HFFc6 (cell line): ENCODE data around the gene SAMD11. TPM values are rescaled to one million over a fixed set of nuclear protein-coding genes. Genes with fewer than 3 reads are reported as not detected.

Experiments used
- DNase-seq: peaks from one replicate; pipeline ENCODE4 v3.0.0-alpha.2; 2018
- H3K27ac Mint-ChIP-seq: 2 replicates; pipeline ENCODE4 v1.8.0; 2020; ENCODE audit warnings: mild to moderate bottlenecking, mixed read lengths
- H3K27me3 Mint-ChIP-seq: 2 replicates; pipeline ENCODE4 v1.8.0; 2021; ENCODE audit warnings: mild to moderate bottlenecking, moderate library complexity, mixed read lengths; ENCODE audit not compliant: insufficient read depth
- H3K36me3 Mint-ChIP-seq: 2 replicates; pipeline ENCODE4 v1.8.0; 2021; ENCODE audit warnings: low read depth, mixed read lengths
- H3K4me1 Mint-ChIP-seq: 2 replicates; pipeline ENCODE4 v1.8.0; 2020; ENCODE audit warnings: low read depth, mixed read lengths
- H3K4me3 Mint-ChIP-seq: 2 replicates; pipeline ENCODE4 v1.8.0; 2020; ENCODE audit warnings: mild to moderate bottlenecking, moderate library complexity, mixed read lengths
- H3K9me3 Mint-ChIP-seq: 2 replicates; pipeline ENCODE4 v1.8.0; 2020; ENCODE audit warnings: mild to moderate bottlenecking, mixed read lengths
- total RNA-seq, 6 experiments: library from RNA; stranded (reverse); fragmentation: NEBNext Ultra II Directional; extraction: Animal tissue kit (Norgen Biotek cat#: 25700); gene quantifications; 2 replicates in 1 of 6; 3 replicates in 5 of 6; pipeline ENCODE4 v1.2.3, GENCODE V29; 2021
- TF ChIP-seq, protein P1 (sequence below): fragments of 200-600 bp; sonication (generic); IDR thresholded peaks from 2 replicates; pipeline ENCODE4 v1.5.0; 2021; ENCODE audit warnings: antibody characterized with exemption, mild to moderate bottlenecking

SAMD11 gene
- total RNA-seq, 6 experiments from 2014 or later = 20.6 to 29.3 (median 27.5) TPM

DNA sequence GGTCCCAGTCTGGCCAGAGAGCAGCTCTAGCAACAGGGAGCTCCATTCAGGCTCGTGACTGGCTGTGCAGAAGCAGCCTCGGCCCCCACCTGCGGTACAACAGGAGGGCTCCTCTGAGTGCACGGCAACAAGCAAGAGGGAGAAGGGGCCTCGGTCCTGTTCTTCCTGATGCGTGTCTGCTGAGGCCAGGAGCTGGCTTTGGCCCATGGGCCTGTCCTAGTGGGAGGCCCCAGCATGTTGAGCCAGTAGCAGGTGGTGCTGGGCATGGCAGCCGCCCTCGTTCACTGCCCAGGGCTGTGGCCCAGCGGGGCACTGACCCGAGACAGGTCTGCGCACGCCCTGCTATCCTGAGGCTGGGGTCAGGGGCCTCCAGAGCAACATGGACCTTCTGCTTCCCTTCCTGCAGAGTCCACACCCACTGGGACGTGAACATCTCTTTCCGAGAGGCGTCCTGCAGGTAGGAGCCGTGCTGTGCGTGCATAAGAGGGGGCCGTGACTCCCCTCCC, 7.0 kb downstream of the SAMD11 start:
- H3K4me1 Mint-ChIP-seq = no peaks in the 10 kb centered on the region
- H3K27me3 Mint-ChIP-seq = no peaks in the 10 kb centered on the region
- no peak overlapping the region for H3K4me3 Mint-ChIP-seq

DNA sequence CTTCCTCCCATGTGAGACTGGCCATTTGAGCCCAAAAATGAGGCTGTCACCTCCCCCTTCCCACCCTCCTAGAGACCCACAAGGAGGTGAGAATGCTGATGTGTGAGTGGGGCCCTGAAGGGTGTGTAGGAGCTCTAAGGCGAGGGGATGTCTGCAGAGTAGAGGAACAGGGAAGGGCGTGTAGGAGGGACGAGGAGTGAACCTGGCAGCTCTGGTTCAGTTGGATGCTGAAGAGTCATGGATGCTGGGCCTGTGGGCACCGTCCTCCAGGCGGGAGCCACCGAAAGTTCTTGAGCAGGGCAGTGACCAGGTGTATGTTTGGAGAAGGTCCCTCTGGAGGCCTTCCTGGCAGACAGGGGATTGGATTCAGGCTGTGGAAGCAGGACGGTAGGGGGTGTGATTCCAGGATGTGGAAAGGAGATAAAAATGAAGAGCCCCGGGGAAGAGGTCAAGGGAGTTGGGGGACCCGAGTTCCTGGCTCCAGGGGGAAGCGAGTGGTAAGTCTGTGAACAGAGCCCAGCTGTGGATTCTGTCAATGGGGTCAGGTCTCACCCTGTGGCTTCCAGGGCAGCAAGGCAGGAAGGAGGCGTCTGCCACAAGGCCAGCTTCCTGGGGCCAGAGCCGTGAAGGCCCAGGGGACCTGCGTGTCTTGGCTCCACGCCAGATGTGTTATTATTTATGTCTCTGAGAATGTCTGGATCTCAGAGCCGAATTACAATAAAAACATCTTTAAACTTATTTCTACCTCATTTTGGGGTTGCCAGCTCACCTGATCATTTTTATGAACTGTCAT, 7.9 kb downstream of the SAMD11 start:
- H3K27ac Mint-ChIP-seq = no peak overlapping the region; the same call in 1 of the 2 replicates
- no peak for DNase-seq
- no peak overlapping the region for H3K4me3 Mint-ChIP-seq
- no peaks in the 10 kb centered on the region for H3K36me3 Mint-ChIP-seq
- no peaks in the 10 kb centered on the region for H3K4me1 Mint-ChIP-seq
- TF ChIP-seq, protein P1, sequence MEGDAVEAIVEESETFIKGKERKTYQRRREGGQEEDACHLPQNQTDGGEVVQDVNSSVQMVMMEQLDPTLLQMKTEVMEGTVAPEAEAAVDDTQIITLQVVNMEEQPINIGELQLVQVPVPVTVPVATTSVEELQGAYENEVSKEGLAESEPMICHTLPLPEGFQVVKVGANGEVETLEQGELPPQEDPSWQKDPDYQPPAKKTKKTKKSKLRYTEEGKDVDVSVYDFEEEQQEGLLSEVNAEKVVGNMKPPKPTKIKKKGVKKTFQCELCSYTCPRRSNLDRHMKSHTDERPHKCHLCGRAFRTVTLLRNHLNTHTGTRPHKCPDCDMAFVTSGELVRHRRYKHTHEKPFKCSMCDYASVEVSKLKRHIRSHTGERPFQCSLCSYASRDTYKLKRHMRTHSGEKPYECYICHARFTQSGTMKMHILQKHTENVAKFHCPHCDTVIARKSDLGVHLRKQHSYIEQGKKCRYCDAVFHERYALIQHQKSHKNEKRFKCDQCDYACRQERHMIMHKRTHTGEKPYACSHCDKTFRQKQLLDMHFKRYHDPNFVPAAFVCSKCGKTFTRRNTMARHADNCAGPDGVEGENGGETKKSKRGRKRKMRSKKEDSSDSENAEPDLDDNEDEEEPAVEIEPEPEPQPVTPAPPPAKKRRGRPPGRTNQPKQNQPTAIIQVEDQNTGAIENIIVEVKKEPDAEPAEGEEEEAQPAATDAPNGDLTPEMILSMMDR = no peak
- H3K9me3 Mint-ChIP-seq = no peaks in the 10 kb centered on the region
- H3K27me3 Mint-ChIP-seq = no peaks in the 10 kb centered on the region

More for the DNA sequence above, 7.0 kb downstream of the SAMD11 start:
- no peaks in the 10 kb centered on the region for H3K9me3 Mint-ChIP-seq
- TF ChIP-seq, protein P1 = no peak
- DNase-seq = no peak
- H3K36me3 Mint-ChIP-seq = no peaks in the 10 kb centered on the region
- H3K27ac Mint-ChIP-seq = no peak overlapping the region

DNA sequence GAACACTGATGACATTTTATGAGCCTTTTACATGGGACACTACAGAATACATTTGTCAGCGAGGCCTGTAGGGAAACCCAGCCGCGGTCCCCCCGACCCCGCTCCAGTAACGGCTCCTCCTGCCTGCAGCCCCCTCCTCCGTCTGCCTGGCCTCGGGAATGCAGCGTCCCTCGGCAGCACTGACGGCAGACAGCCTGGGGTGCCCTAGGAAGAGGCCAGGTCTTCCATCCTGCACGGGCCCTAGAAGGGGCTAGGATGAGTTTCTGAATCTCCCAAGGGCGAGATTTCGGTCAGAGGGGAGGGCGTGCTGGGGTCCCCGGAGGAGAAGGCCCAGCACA, 8.4 kb downstream of the SAMD11 start:
- Mint-ChIP-seq H3K4me1 (no peaks in the 10 kb centered on the region), H3K27ac (no peak overlapping the region), H3K27me3 (peaks cover 1% of the 10 kb centered on the region), H3K9me3 (no peaks in the 10 kb centered on the region), H3K36me3 (no peaks in the 10 kb centered on the region), H3K4me3 (no peak overlapping the region)
- TF ChIP-seq, protein P1 = no peak
- no peak for DNase-seq

DNA sequence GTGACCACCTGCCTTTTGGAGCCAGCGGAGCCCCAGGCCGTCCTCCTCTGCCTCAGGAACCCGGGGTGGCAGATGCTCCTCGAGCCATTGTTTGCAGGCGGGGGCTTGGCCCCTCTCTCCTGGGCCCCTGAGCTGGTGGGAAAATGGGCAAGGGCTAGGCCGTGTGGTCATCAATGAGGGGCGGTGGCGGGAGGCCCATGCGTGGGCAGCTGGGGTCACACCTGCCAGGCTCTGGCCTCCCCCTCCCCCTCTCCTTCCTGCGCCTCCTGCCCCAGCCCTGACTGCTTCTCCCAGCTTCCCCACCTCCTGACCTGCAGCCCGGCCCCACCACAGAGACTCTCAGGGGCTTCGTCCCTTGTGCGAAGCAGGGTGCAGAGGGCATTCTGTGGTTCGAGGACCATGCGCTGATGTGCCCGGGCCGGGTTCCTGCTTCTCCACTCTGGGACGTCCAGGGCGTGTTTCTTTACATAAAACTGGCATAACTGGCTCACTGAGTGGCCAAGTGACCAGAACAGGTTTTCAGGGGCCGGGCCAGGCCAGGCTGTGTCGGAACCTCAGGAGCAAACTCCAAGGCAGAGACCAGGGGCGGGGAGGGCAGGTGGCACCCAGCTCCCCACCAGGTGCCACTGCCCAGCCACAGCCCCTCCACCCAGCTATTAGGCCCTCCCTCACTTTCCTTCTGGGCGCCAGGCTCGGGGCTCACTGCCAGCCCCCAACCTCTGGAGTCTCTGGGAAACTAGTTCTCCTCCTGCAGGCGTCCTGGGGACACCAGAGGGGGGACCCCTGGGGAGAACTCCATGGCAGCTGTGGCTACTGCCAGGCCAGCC, 9.3 kb downstream of the SAMD11 start:
- Mint-ChIP-seq H3K4me3 (no peak overlapping the region), H3K4me1 (peaks cover 4% of the 10 kb centered on the region), H3K36me3 (no peaks in the 10 kb centered on the region), H3K27ac (no peak overlapping the region), H3K27me3 (peaks cover 1% of the 10 kb centered on the region), H3K9me3 (no peaks in the 10 kb centered on the region)
- TF ChIP-seq, protein P1 = no peak
- DNase-seq = no peak

DNA sequence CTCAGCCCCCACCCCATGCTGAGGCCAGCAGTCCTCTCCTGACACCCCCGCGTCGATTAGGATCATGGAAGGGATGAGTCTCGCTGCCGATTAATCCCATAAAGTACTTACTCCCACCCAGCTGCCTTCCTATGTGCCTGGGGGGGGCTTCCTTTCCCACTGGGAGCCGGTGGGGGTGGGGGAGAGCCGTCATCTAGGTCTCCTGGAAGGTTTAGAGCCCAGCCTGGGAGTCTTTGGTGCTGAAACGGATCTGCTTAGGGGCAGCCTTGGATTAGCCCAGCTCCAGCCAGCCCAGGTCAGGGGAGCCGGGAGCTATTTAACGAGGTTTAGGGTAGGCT, 9.8 kb downstream of the SAMD11 start:
- Mint-ChIP-seq H3K4me3 (no peak overlapping the region), H3K9me3 (no peaks in the 10 kb centered on the region), H3K27me3 (peaks cover 1% of the 10 kb centered on the region), H3K36me3 (no peaks in the 10 kb centered on the region), H3K27ac (no peak overlapping the region), H3K4me1 (peaks cover 10% of the 10 kb centered on the region)
- TF ChIP-seq, protein P1 = no peak
- no peak for DNase-seq
